Adrenal gland (tissue), 12 donors: ENCODE data around the gene NT5DC3. TPM values are rescaled to one million over a fixed set of nuclear protein-coding genes. Genes with fewer than 3 reads are reported as not detected.

Experiments used
- DNase-seq, 7 donors: peaks; one replicate each; pipeline ENCODE4 v3.0.0-alpha.2; 2019 to 2020
- H3K27ac ChIP-seq, 5 donors: fragments of 200-600 bp; sonication (generic) in 4 of 5; 1 replicate in 3 of 5; 2 replicates in 2 of 5; pipeline versions ENCODE4 v1.5.1 to v1.8.0; 2016 to 2020; ENCODE audit warnings: mild to moderate bottlenecking in 1 of 5
- H3K27me3 ChIP-seq: fragments of 200-600 bp; 2 replicates; pipeline ENCODE4 v1.8.0; 2021
- H3K36me3 ChIP-seq, 2 donors: fragments of 200-600 bp; replicated peaks in 1 of 2; 1 replicate in 1 of 2; 2 replicates in 1 of 2; pipeline versions ENCODE4 v1.5.1 to v1.8.0; 2018 to 2022
- H3K4me1 ChIP-seq, 2 donors: fragments of 200-600 bp; replicated peaks in 1 of 2; 1 replicate in 1 of 2; 2 replicates in 1 of 2; pipeline versions ENCODE4 v1.5.1 to v1.8.0; 2018 to 2021
- H3K4me3 ChIP-seq, 4 donors: fragments of 200-600 bp; sonication (generic) in 3 of 4; one replicate each; pipeline ENCODE4 v1.5.1; 2016 to 2018
- H3K9me3 ChIP-seq, 3 donors: fragments of 200-600 bp; sonication (generic) in 1 of 3; replicated peaks in 1 of 3; 1 replicate in 2 of 3; 2 replicates in 1 of 3; pipeline versions ENCODE4 v1.5.1 to v1.8.0; 2016 to 2021
- POLR2A ChIP-seq, 2 donors: fragments of 450-650 bp; IDR thresholded peaks; one replicate each; pipeline ENCODE4 v1.6.1; 2017; ENCODE audit warnings: antibody characterized with exemption in 2 of 2, mild to moderate bottlenecking in 2 of 2, moderate library complexity in 1 of 2
- WGBS, 4 donors: extraction: QIAGEN DNeasy Blood & Tissue Kit in 2 of 4; methylation state at CpG; one replicate each; pipeline versions ENCODE4 v1.1.5 to v1.1.7; 2013 to 2017; 5-methylcytosine and 5-hydroxymethylcytosine counted together
- intact Hi-C, 2 donors: fragments of 100-400 bp; cut with DNase I; formaldehyde crosslinking; loops; one replicate each; pipeline versions ENCODE4 v1.14.1 to v1.15.0; 2022 to 2023
- polyA plus RNA-seq, 3 donors: library from polyadenylated mRNA; stranded (reverse); fragments of 200-250 nt in 2 of 3; fragments of 350-450 nt in 1 of 3; fragmentation: Illumina TruSeq in 1 of 3; extraction: RNeasy Lipid Tissue Mini Kit (QIAGEN cat#74804) in 1 of 3; gene quantifications; one replicate each; pipeline ENCODE4 v1.2.3, GENCODE V29; 2013 to 2014
- total RNA-seq, 9 donors: library from RNA; depleted of rRNA in 4 of 9; stranded (reverse); fragments of >200 nt in 4 of 9; fragments of 120-200 nt in 1 of 9; fragmentation: NEBNext Ultra II Directional in 1 of 9; extraction: Animal tissue kit (Norgen Biotek cat#: 25700) in 1 of 9; gene quantifications; one replicate each; pipeline versions ENCODE4 v1.1.0 to v1.2.4, GENCODE V29; 2013 to 2023
- TF ChIP-seq, protein P1 (sequence below), 6 experiments: fragments of 450-650 bp in 4 of 6; fragments of 200-600 bp in 2 of 6; sonication (generic) in 1 of 6; IDR thresholded peaks; 1 replicate in 5 of 6; 2 replicates in 1 of 6; pipeline versions ENCODE4 v1.5.1 to v1.8.0; 2016 to 2021; ENCODE audit warnings: antibody characterized with exemption in 6 of 6, mild to moderate bottlenecking in 2 of 6, moderate library complexity in 1 of 6
- donor health status: healthy with polysubstance abuse.
- donor health status: Bipolar disorder and iron deficiency.
- donor health status: DM: yes; HTN: yes; CAD: no.
- donor health status: DM: no; HTN: no; CAD: no.
- donor health status: DM: no; HTN: no; CAD: no.
- donor health status: DM: yes; HTN: yes; CAD: no.

NT5DC3 gene
- total and polyA plus RNA-seq, 12 donors: 4.1 to 14.9 (median 7.2) TPM

DNA sequence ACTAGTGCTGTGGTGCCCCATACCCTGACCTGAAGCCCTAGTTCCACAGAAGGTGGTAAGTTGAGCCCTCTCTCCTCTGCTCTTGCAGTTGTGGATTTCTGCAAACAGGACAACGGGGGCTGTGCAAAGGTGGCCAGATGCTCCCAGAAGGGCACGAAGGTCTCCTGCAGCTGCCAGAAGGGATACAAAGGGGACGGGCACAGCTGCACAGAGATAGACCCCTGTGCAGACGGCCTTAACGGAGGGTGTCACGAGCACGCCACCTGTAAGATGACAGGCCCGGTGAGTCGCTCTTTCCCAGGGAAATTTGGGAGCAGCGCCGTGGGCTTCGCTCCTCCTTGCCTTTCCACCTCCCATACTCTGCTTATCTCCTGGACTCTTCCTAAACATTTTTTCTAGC, 92.2 kb downstream of the NT5DC3 start:
- Histone ChIP-seq H3K27ac (no peak overlapping the region), H3K4me3 (no peak overlapping the region), H3K9me3 (no peaks in the 10 kb centered on the region), H3K4me1 (no peaks in the 10 kb centered on the region), H3K27me3 (no peaks in the 10 kb centered on the region), H3K36me3 (no peaks in the 10 kb centered on the region)
- DNase-seq: no peak
- TF ChIP-seq, protein P1, sequence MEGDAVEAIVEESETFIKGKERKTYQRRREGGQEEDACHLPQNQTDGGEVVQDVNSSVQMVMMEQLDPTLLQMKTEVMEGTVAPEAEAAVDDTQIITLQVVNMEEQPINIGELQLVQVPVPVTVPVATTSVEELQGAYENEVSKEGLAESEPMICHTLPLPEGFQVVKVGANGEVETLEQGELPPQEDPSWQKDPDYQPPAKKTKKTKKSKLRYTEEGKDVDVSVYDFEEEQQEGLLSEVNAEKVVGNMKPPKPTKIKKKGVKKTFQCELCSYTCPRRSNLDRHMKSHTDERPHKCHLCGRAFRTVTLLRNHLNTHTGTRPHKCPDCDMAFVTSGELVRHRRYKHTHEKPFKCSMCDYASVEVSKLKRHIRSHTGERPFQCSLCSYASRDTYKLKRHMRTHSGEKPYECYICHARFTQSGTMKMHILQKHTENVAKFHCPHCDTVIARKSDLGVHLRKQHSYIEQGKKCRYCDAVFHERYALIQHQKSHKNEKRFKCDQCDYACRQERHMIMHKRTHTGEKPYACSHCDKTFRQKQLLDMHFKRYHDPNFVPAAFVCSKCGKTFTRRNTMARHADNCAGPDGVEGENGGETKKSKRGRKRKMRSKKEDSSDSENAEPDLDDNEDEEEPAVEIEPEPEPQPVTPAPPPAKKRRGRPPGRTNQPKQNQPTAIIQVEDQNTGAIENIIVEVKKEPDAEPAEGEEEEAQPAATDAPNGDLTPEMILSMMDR (IDR thresholded peaks at IDR 0.05): no peak
- TF ChIP-seq POLR2A (IDR thresholded peaks at IDR 0.05): no peak
- WGBS, 4 donors: 90 to 94% (median 92%) methylated on average over 11 to 12 of the region's 12 CpGs
- intact Hi-C loops: no loop called here

DNA sequence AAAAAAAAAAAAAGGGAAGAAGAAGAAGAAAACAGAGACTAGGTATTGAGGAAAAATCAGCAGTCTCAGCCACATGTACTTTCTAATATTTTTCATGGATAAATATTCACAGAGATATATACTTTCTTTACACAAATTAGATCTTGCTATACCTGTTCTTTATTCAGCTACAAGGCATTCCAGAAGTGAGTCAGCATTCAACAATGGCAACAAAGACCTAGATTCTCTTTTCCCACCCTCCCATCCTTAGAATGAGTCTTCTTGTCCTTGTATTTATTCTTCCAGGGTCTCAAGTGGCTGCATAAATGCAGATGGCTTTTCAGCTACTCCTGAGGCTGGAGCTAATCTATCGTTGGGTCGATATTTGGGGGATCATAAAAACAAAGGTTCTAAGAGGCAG, 93.0 kb downstream of the NT5DC3 start:
- Histone ChIP-seq H3K36me3 (no peaks in the 10 kb centered on the region), H3K4me3 (no peak overlapping the region), H3K27me3 (no peaks in the 10 kb centered on the region), H3K9me3 (no peaks in the 10 kb centered on the region), H3K4me1 (no peaks in the 10 kb centered on the region), H3K27ac (no peak overlapping the region)
- no peak for DNase-seq
- 89 to 94% (median 92%) methylated on average over 2 of the region's 2 CpGs for WGBS, 4 donors
- intact Hi-C loops: no loop called here
- no peak for TF ChIP-seq POLR2A (IDR thresholded peaks at IDR 0.05)
- TF ChIP-seq, protein P1 (IDR thresholded peaks at IDR 0.05): no peak

DNA sequence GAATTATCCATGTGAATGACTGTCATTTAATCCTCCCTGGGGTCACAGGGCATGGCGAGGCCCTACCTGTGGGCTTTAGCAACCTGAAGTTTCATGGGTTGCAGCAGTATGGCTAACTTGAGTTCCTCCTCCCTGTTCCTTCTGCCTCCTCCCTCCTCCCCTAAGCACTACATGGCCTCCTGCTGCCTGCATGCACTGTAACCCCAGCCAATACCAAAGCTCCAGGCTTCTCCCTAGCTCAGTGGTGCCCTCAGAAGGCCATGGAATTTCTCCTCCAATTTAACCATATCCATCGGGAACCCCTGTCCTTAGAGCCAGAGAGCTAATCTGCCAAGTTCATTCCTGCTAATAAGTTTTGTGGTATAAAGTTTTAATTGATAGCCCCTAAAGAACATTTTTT, 95.1 kb downstream of the NT5DC3 start:
- Histone ChIP-seq H3K27me3 (no peaks in the 10 kb centered on the region), H3K36me3 (no peaks in the 10 kb centered on the region), H3K27ac (no peak overlapping the region), H3K4me3 (no peak overlapping the region), H3K9me3 (no peaks in the 10 kb centered on the region), H3K4me1 (no peaks in the 10 kb centered on the region)
- WGBS, 4 donors: 72 to 90% (median 80%) methylated on average over 2 of the region's 2 CpGs
- TF ChIP-seq POLR2A (IDR thresholded peaks at IDR 0.05): no peak
- TF ChIP-seq, protein P1 (IDR thresholded peaks at IDR 0.05): no peak
- no peak for DNase-seq
- intact Hi-C loops: no loop called here

DNA sequence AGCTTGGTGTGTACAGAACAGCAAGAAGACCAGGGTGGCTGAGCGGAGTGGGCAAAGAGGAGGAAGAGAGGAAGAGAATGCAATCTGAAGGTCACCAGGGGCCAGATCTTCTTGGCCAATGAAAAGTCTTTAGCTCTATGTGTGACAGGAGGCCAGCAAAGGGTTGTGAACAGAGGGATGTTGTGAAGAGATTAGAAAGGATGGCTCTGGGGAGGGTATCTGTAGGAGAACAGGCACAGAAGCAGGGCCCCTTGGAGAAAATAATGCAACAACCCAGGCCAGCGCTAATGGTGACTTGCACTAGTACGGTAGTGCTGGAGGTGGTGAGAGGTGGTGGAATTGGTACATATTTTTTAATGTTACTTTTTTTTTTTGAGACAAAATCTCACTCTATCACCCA, 97.2 kb downstream of the NT5DC3 start:
- no peak overlapping the region for H3K4me3 ChIP-seq
- H3K4me1 ChIP-seq: no peaks in the 10 kb centered on the region
- intact Hi-C loops: no loop called here
- no peaks in the 10 kb centered on the region for H3K36me3 ChIP-seq
- H3K27ac ChIP-seq: no peak overlapping the region
- 97 to 98% (median 98%) methylated on average over 3 of the region's 3 CpGs for WGBS, 4 donors
- no peaks in the 10 kb centered on the region for H3K27me3 ChIP-seq
- no peak for TF ChIP-seq POLR2A (IDR thresholded peaks at IDR 0.05)
- TF ChIP-seq, protein P1 (IDR thresholded peaks at IDR 0.05): no peak
- DNase-seq: no peak
- H3K9me3 ChIP-seq: no peaks in the 10 kb centered on the region
